Peyer's patch (tissue), 4 donors: ENCODE data around the gene UBE2M.

Source experiments
- POLR2A ChIP-seq, 2 donors: fragments of 450-650 bp; IDR thresholded peaks; one replicate each; pipeline ENCODE4 v1.5.1; 2017; ENCODE audit warnings: antibody characterized with exemption in 2 of 2, mild to moderate bottlenecking in 2 of 2, moderate library complexity in 2 of 2
- TF ChIP-seq, protein P1 (sequence below), 6 experiments: fragments of 450-650 bp in 4 of 6; fragments of 200-600 bp in 2 of 6; sonication (generic) in 1 of 6; IDR thresholded peaks; one replicate each; pipeline ENCODE4 v1.5.1; 2017 to 2019; ENCODE audit warnings: antibody characterized with exemption in 6 of 6, mild to moderate bottlenecking in 3 of 6, moderate library complexity in 1 of 6

DNA sequence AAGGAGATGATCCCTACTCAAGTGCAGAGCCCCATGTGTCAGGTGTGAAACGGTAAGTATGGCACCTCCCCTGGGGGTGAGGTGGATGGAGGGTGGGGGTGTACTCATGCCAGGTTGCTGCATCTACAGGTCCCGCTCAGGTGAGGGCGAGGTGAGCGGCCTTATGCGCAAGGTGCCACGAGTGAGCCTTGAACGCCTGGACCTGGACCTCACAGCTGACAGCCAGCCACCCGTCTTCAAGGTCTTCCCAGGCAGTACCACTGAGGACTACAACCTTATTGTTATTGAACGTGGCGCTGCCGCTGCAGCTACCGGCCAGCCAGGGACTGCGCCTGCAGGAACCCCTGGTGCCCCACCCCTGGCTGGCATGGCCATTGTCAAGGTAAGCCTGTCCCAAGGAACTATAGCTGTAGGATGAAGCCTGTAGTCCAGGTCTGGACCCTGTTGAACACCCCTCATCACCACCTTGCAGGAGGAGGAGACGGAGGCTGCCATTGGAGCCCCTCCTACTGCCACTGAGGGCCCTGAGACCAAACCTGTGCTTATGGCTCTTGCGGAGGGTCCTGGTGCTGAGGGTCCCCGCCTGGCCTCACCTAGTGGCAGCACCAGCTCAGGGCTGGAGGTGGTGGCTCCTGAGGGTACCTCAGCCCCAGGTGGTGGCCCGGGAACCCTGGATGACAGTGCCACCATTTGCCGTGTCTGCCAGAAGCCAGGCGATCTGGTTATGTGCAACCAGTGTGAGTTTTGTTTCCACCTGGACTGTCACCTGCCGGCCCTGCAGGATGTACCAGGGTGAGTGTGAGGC lies 9.3 kb downstream of the UBE2M start:
- TF ChIP-seq, protein P1, sequence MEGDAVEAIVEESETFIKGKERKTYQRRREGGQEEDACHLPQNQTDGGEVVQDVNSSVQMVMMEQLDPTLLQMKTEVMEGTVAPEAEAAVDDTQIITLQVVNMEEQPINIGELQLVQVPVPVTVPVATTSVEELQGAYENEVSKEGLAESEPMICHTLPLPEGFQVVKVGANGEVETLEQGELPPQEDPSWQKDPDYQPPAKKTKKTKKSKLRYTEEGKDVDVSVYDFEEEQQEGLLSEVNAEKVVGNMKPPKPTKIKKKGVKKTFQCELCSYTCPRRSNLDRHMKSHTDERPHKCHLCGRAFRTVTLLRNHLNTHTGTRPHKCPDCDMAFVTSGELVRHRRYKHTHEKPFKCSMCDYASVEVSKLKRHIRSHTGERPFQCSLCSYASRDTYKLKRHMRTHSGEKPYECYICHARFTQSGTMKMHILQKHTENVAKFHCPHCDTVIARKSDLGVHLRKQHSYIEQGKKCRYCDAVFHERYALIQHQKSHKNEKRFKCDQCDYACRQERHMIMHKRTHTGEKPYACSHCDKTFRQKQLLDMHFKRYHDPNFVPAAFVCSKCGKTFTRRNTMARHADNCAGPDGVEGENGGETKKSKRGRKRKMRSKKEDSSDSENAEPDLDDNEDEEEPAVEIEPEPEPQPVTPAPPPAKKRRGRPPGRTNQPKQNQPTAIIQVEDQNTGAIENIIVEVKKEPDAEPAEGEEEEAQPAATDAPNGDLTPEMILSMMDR (IDR thresholded peaks at IDR 0.05) = no peak
- no peak for TF ChIP-seq POLR2A (IDR thresholded peaks at IDR 0.05)
